HepG2 (cell line): ENCODE data around the gene LSM2. TPM values are rescaled to one million over a fixed set of nuclear protein-coding genes. Genes with fewer than 3 reads are reported as not detected.

Experiments
- ATAD3A ChIP-seq: sonication (generic); formaldehyde crosslinking; IDR thresholded peaks from 2 replicates; pipeline ENCODE4 v1.4.0; 2020; ENCODE audit warnings: missing genetic modification reagents
- CAMTA2 ChIP-seq: sonication (generic); formaldehyde crosslinking; IDR thresholded peaks from 2 replicates; pipeline ENCODE4 v1.4.0; 2020; ENCODE audit warnings: mild to moderate bottlenecking, missing genetic modification reagents, borderline replicate concordance
- ETV5 ChIP-seq: IDR thresholded peaks from 2 replicates; pipeline ENCODE4 v1.6.1; 2018; ENCODE audit warnings: missing biosample characterization, missing genetic modification reagents, inconsistent platforms, borderline replicate concordance
- FOXK2 ChIP-seq: fragments of 450-650 bp; IDR thresholded peaks from 2 replicates; pipeline ENCODE4 v1.6.1; 2016
- HOXA5 ChIP-seq: sonication (generic); formaldehyde crosslinking; IDR thresholded peaks from 2 replicates; pipeline ENCODE4 v1.4.0; 2020; ENCODE audit warnings: missing genetic modification reagents
- MYNN ChIP-seq: sonication (generic); formaldehyde crosslinking; IDR thresholded peaks from 2 replicates; pipeline ENCODE4 v1.4.0; 2020; ENCODE audit warnings: mild to moderate bottlenecking, low read depth, missing genetic modification reagents
- NCOA1 ChIP-seq: sonication (generic); formaldehyde crosslinking; IDR thresholded peaks from 2 replicates; pipeline ENCODE4 v1.9.0; 2021; ENCODE audit warnings: missing genetic modification reagents
- NFE2 ChIP-seq: sonication (generic); formaldehyde crosslinking; IDR thresholded peaks from 2 replicates; pipeline ENCODE4 v1.4.0; 2020; ENCODE audit warnings: missing genetic modification reagents
- NKX3-1 ChIP-seq: sonication (generic); formaldehyde crosslinking; IDR thresholded peaks from 2 replicates; pipeline ENCODE4 v1.5.0; 2020; ENCODE audit warnings: missing genetic modification reagents
- POGZ ChIP-seq: sonication (generic); formaldehyde crosslinking; IDR thresholded peaks from 2 replicates; pipeline ENCODE4 v1.4.0; 2020; ENCODE audit warnings: mild to moderate bottlenecking, missing genetic modification reagents
- SIX4 ChIP-seq: sonication (generic); formaldehyde crosslinking; IDR thresholded peaks from 2 replicates; pipeline ENCODE4 v1.4.0; 2020; ENCODE audit warnings: missing genetic modification reagents
- SMAD9 ChIP-seq: sonication (generic); formaldehyde crosslinking; IDR thresholded peaks from 2 replicates; pipeline ENCODE4 v1.5.1; 2020; ENCODE audit warnings: mild to moderate bottlenecking, missing genetic modification reagents
- SNAPC2 ChIP-seq: sonication (generic); formaldehyde crosslinking; IDR thresholded peaks from 2 replicates; pipeline ENCODE4 v1.8.1; 2022; ENCODE audit warnings: mild to moderate bottlenecking, missing genetic modification reagents
- SOX6 ChIP-seq, 2 experiments: fragments of 450-650 bp in 1 of 2; sonication (generic) in 1 of 2; formaldehyde crosslinking in 1 of 2; IDR thresholded peaks; 2 replicates each; pipeline versions ENCODE4 v1.4.0 to v1.6.1; 2017 to 2020; ENCODE audit warnings: antibody characterized with exemption in 1 of 2, mild to moderate bottlenecking in 1 of 2, missing genetic modification reagents in 1 of 2
- ZNF264 ChIP-seq: sonication (generic); formaldehyde crosslinking; IDR thresholded peaks from 2 replicates; pipeline ENCODE4 v1.4.0; 2020; ENCODE audit warnings: missing genetic modification reagents
- ZNF501 ChIP-seq: sonication (generic); formaldehyde crosslinking; IDR thresholded peaks from 2 replicates; pipeline ENCODE4 v1.5.1; 2020; ENCODE audit warnings: mild to moderate bottlenecking, moderate library complexity, missing genetic modification reagents
- ZZZ3 ChIP-seq: sonication (generic); formaldehyde crosslinking; IDR thresholded peaks from 2 replicates; pipeline ENCODE4 v1.4.0; 2020; ENCODE audit warnings: missing genetic modification reagents, mild to moderate bottlenecking, borderline replicate concordance
- polyA plus RNA-seq, 8 experiments: library from polyadenylated mRNA; depleted of rRNA in 3 of 8; stranded (reverse) in 7 of 8; unstranded in 1 of 8; fragments of >200 nt; fragmentation: Illumina TruSeq in 4 of 8; extraction: Trizol in 4 of 8; gene quantifications; 2 replicates each; pipeline versions ENCODE4 v1.2.1 to v1.2.3, GENCODE V29; 2011 to 2016; ENCODE audit warnings: low read depth in 4 of 8, missing spikeins in 1 of 8, mixed read lengths in 1 of 8; ENCODE audit not compliant: insufficient read depth in 1 of 8
- total RNA-seq, 5 experiments: library from RNA; depleted of rRNA; stranded (reverse); fragments of >200 nt; fragmentation: Illumina TruSeq; extraction: Trizol; gene quantifications; 2 replicates each; pipeline ENCODE4 v1.2.3, GENCODE V29; 2016; ENCODE audit warnings: low read depth in 1 of 5
- TF ChIP-seq, protein P1 (sequence below): IDR thresholded peaks from 2 replicates; pipeline ENCODE4 v1.6.1; 2016; ENCODE audit warnings: missing biosample characterization, missing genetic modification reagents, low read depth
- TF ChIP-seq, protein P2 (sequence below): sonication (generic); formaldehyde crosslinking; IDR thresholded peaks from 2 replicates; pipeline ENCODE4 v1.8.0; 2022; ENCODE audit warnings: mild to moderate bottlenecking, missing genetic modification reagents
- TF ChIP-seq, protein P3 (sequence below): sonication (generic); formaldehyde crosslinking; IDR thresholded peaks from 2 replicates; pipeline ENCODE4 v1.8.1; 2023; ENCODE audit warnings: mild to moderate bottlenecking, missing genetic modification reagents, borderline replicate concordance
- TF ChIP-seq, protein P4 (sequence below): sonication (generic); formaldehyde crosslinking; IDR thresholded peaks from 2 replicates; pipeline ENCODE4 v1.5.0; 2020; ENCODE audit warnings: mild to moderate bottlenecking, missing genetic modification reagents, moderate library complexity
- TF ChIP-seq, protein P5 (sequence below): sonication (generic); formaldehyde crosslinking; IDR thresholded peaks from 2 replicates; pipeline ENCODE4 v1.8.1; 2023; ENCODE audit warnings: missing genetic modification reagents, mild to moderate bottlenecking, borderline replicate concordance
- TF ChIP-seq, protein P6 (sequence below): IDR thresholded peaks from 2 replicates; pipeline ENCODE4 v1.6.1; 2016
- TF ChIP-seq, protein P7 (sequence below): sonication (generic); formaldehyde crosslinking; IDR thresholded peaks from 2 replicates; pipeline ENCODE4 v1.4.0; 2020; ENCODE audit warnings: missing genetic modification reagents

The LSM2 gene
- total and polyA plus RNA-seq, 2 of the 13 experiments (the other 11 are each of a cell fraction or from before 2014, with no cell fraction given): 69.4 to 90.5 TPM

DNA sequence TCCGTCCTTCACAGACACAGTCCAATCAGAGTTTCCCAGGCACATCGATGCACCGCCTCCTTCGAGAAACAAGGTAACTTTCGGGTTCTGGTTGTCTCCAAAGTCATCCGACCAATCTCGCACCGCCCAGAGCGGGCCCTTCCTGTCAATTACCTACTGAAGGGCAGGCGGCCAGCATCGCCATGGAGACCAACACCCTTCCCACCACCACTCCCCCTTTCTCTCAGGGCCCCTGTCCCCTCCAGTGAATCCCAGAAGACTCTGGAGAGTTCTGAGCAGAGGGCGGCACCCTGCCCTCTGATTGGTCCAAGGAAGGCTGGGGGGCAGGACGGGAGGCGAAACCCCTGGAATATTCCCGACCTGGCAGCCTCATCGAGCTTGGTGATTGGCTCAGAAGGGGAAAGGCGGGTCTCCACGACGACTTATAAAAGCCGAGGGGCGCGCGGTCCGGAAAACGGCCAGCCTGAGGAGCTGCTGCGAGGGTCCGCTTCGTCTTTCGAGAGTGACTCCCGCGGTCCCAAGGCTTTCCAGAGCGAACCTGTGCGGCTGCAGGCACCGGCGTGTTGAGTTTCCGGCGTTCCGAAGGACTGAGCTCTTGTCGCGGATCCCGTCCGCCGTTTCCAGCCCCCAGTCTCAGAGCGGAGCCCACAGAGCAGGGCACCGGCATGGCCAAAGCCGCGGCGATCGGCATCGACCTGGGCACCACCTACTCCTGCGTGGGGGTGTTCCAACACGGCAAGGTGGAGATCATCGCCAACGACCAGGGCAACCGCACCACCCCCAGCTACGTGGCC lies 20.7 kb upstream of the LSM2 start, which contains the start of gene HSPA1B (continued):
- TF ChIP-seq SOX6 (IDR thresholded peaks at IDR 0.05) (no peak), SOX6 (CRISPR knock-in tag; IDR thresholded peaks at IDR 0.05) (peak; percentile 55), ETV5 (CRISPR knock-in tag) (peak; percentile 72), ZNF501 (CRISPR knock-in tag) (peak; percentile 74), MYNN (CRISPR knock-in tag) (peak; percentile 62; the same call in 1 of the 2 replicates), ATAD3A (CRISPR knock-in tag) (peak; percentile 69; the same call in 1 of the 2 replicates), ZNF264 (CRISPR knock-in tag) (peak; percentile 75; the same call in 1 of the 2 replicates), FOXK2 (peak; percentile 55; the same call in 1 of the 2 replicates), SNAPC2 (CRISPR knock-in tag) (no peak), HOXA5 (CRISPR knock-in tag) (peak; percentile 87), SMAD9 (CRISPR knock-in tag) (no peak), CAMTA2 (no peak), POGZ (CRISPR knock-in tag) (0 out of 2 replicates have a peak, but pooled peaks have one; percentile 77), NCOA1 (CRISPR knock-in tag) (no peak), ZZZ3 (CRISPR knock-in tag) (no peak), NKX3-1 (peak; percentile 78; the same call in 1 of the 2 replicates), SIX4 (peak; percentile 68; the same call in 1 of the 2 replicates), NFE2 (CRISPR knock-in tag) (no peak)
- TF ChIP-seq, protein P1, sequence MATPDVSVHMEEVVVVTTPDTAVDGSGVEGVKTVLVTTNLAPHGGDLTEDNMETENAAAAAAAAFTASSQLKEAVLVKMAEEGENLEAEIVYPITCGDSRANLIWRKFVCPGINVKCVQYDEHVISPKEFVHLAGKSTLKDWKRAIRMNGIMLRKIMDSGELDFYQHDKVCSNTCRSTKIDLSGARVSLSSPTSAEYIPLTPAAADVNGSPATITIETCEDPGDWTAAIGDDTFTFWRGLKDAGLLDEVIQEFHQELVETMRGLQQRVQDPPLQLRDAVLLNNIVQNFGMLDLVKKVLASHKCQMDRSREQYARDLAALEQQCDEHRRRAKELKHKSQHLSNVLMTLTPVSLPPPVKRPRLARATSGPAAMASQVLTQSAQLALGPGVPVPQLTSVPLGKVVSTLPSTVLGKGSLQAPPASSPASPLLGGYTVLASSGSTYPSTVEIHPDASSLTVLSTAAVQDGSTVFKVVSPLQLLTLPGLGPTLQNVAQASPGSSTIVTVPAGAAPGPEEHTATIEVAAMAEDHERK (CRISPR knock-in tag): no peak
- TF ChIP-seq, protein P2, sequence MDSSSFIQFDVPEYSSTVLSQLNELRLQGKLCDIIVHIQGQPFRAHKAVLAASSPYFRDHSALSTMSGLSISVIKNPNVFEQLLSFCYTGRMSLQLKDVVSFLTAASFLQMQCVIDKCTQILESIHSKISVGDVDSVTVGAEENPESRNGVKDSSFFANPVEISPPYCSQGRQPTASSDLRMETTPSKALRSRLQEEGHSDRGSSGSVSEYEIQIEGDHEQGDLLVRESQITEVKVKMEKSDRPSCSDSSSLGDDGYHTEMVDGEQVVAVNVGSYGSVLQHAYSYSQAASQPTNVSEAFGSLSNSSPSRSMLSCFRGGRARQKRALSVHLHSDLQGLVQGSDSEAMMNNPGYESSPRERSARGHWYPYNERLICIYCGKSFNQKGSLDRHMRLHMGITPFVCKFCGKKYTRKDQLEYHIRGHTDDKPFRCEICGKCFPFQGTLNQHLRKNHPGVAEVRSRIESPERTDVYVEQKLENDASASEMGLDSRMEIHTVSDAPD (CRISPR knock-in tag): peak; percentile 64; the same call in 1 of the 2 replicates
- TF ChIP-seq, protein P3, sequence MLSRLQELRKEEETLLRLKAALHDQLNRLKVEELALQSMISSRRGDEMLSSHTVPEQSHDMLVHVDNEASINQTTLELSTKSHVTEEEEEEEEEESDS (CRISPR knock-in tag): no peak
- TF ChIP-seq, protein P4, sequence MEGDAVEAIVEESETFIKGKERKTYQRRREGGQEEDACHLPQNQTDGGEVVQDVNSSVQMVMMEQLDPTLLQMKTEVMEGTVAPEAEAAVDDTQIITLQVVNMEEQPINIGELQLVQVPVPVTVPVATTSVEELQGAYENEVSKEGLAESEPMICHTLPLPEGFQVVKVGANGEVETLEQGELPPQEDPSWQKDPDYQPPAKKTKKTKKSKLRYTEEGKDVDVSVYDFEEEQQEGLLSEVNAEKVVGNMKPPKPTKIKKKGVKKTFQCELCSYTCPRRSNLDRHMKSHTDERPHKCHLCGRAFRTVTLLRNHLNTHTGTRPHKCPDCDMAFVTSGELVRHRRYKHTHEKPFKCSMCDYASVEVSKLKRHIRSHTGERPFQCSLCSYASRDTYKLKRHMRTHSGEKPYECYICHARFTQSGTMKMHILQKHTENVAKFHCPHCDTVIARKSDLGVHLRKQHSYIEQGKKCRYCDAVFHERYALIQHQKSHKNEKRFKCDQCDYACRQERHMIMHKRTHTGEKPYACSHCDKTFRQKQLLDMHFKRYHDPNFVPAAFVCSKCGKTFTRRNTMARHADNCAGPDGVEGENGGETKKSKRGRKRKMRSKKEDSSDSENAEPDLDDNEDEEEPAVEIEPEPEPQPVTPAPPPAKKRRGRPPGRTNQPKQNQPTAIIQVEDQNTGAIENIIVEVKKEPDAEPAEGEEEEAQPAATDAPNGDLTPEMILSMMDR: peak; percentile 29
- TF ChIP-seq, protein P5, sequence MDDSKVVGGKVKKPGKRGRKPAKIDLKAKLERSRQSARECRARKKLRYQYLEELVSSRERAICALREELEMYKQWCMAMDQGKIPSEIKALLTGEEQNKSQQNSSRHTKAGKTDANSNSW (CRISPR knock-in tag): no peak; the same call in 1 of the 2 replicates
- TF ChIP-seq, protein P6, sequence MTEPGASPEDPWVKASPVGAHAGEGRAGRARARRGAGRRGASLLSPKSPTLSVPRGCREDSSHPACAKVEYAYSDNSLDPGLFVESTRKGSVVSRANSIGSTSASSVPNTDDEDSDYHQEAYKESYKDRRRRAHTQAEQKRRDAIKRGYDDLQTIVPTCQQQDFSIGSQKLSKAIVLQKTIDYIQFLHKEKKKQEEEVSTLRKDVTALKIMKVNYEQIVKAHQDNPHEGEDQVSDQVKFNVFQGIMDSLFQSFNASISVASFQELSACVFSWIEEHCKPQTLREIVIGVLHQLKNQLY (CRISPR knock-in tag): peak; percentile 64; the same call in 1 of the 2 replicates
- TF ChIP-seq, protein P7, sequence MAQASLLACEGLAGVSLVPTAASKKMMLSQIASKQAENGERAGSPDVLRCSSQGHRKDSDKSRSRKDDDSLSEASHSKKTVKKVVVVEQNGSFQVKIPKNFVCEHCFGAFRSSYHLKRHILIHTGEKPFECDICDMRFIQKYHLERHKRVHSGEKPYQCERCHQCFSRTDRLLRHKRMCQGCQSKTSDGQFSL (CRISPR knock-in tag): no peak
